ENCODE measurements around the gene FAM118B.

DNA sequence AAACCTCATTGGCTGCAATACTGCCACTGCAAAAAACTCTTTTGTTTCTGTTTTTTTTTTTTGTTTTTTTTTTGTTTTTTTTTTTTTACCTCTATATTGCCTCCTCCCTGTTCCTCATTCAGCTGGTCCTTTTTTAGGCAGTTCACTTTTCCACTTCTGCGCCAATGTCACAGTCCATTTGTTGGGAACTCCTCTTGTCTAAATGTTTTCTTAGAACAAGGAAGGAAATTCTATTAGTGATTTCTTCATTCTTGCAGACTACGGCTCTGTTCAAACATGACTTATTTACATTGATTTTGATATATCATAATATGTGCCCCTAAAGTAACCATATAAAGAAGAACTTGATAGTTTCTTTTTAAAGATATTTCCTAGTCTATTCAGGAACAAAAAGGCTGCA is 2.9 kb downstream of the FAM118B start:
- TF ChIP-seq POLR2A (IDR thresholded peaks at IDR 0.05): no peak
- TF ChIP-seq, protein P1, sequence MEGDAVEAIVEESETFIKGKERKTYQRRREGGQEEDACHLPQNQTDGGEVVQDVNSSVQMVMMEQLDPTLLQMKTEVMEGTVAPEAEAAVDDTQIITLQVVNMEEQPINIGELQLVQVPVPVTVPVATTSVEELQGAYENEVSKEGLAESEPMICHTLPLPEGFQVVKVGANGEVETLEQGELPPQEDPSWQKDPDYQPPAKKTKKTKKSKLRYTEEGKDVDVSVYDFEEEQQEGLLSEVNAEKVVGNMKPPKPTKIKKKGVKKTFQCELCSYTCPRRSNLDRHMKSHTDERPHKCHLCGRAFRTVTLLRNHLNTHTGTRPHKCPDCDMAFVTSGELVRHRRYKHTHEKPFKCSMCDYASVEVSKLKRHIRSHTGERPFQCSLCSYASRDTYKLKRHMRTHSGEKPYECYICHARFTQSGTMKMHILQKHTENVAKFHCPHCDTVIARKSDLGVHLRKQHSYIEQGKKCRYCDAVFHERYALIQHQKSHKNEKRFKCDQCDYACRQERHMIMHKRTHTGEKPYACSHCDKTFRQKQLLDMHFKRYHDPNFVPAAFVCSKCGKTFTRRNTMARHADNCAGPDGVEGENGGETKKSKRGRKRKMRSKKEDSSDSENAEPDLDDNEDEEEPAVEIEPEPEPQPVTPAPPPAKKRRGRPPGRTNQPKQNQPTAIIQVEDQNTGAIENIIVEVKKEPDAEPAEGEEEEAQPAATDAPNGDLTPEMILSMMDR (IDR thresholded peaks at IDR 0.05): no peak

All from stomach (tissue), 4 donors.